ENCODE results near the gene TMEM232.

The TMEM232 gene

GRCh38 chr5:110435207-110435606 lies 291.3 kb downstream of the TMEM232 start:
- Histone ChIP-seq H3K4me2 (ENCODE audit: low read length) (no peak overlapping the region), H3K4me3 (ENCODE audit: low read depth, low read length, poor library complexity, severe bottlenecking) (no peak overlapping the region), H3K9me2 (ENCODE audit: low read depth, low read length) (no peaks in the 10 kb centered on the region), H3K27me3 (ENCODE audit: insufficient read depth, low read length) (no peaks in the 10 kb centered on the region), H3K4me1 (ENCODE audit: insufficient read depth, low read length, severe bottlenecking) (no peaks in the 10 kb centered on the region), H2AFZ (ENCODE audit: low read length) (no peak overlapping the region), H3K9ac (ENCODE audit: low read length) (no peak overlapping the region), H3F3A (ENCODE audit: insufficient read depth, low read length) (no peaks in the 10 kb centered on the region), H3K36me3 (ENCODE audit: insufficient read depth, low read length) (no peaks in the 10 kb centered on the region), H3K27ac (ENCODE audit: low read depth, low read length, poor library complexity, severe bottlenecking) (no peak overlapping the region), H3K9me3 (ENCODE audit: low read length) (no peaks in the 10 kb centered on the region), H3K79me2 (ENCODE audit: insufficient read depth, low read length) (no peaks in the 10 kb centered on the region), H4K20me1 (ENCODE audit: insufficient read depth, low read length) (no peaks in the 10 kb centered on the region)
- TF ChIP-seq EZH2 (IDR thresholded peaks at IDR 0.05; ENCODE audit: borderline replicate concordance, low read length) = no peak
- no peak for TF ChIP-seq CTCF (IDR thresholded peaks at IDR 0.05; ENCODE audit: low read length)

GRCh38 chr5:110431603-110432002 lies 294.9 kb downstream of the TMEM232 start:
- Histone ChIP-seq H3K36me3 (ENCODE audit: insufficient read depth, low read length) (no peaks in the 10 kb centered on the region), H3K79me2 (ENCODE audit: insufficient read depth, low read length) (no peaks in the 10 kb centered on the region), H3K4me2 (ENCODE audit: low read length) (no peak overlapping the region), H3K9me2 (ENCODE audit: low read depth, low read length) (no peaks in the 10 kb centered on the region), H4K20me1 (ENCODE audit: insufficient read depth, low read length) (no peaks in the 10 kb centered on the region), H3K4me3 (ENCODE audit: low read depth, low read length, poor library complexity, severe bottlenecking) (no peak overlapping the region), H3F3A (ENCODE audit: insufficient read depth, low read length) (no peaks in the 10 kb centered on the region), H2AFZ (ENCODE audit: low read length) (no peak overlapping the region), H3K4me1 (ENCODE audit: insufficient read depth, low read length, severe bottlenecking) (no peaks in the 10 kb centered on the region), H3K27ac (ENCODE audit: low read depth, low read length, poor library complexity, severe bottlenecking) (no peak overlapping the region), H3K9me3 (ENCODE audit: low read length) (no peaks in the 10 kb centered on the region), H3K27me3 (ENCODE audit: insufficient read depth, low read length) (no peaks in the 10 kb centered on the region), H3K9ac (ENCODE audit: low read length) (no peak overlapping the region)
- TF ChIP-seq CTCF (IDR thresholded peaks at IDR 0.05; ENCODE audit: low read length) (no peak), EZH2 (IDR thresholded peaks at IDR 0.05; ENCODE audit: borderline replicate concordance, low read length) (no peak)

GRCh38 chr5:110414360-110414759 lies 312.1 kb downstream of the TMEM232 start:
- H3K27ac ChIP-seq (ENCODE audit: low read depth, low read length, poor library complexity, severe bottlenecking) = no peak overlapping the region
- no peaks in the 10 kb centered on the region for H4K20me1 ChIP-seq (ENCODE audit: insufficient read depth, low read length)
- no peak overlapping the region for H2AFZ ChIP-seq (ENCODE audit: low read length)

More at GRCh38 chr5:110414360-110414759, 312.1 kb downstream of the TMEM232 start:
- Histone ChIP-seq H3K9me3 (ENCODE audit: low read length) (no peaks in the 10 kb centered on the region), H3K9ac (ENCODE audit: low read length) (no peak overlapping the region), H3K4me2 (ENCODE audit: low read length) (no peak overlapping the region), H3K27me3 (ENCODE audit: insufficient read depth, low read length) (no peaks in the 10 kb centered on the region), H3K79me2 (ENCODE audit: insufficient read depth, low read length) (no peaks in the 10 kb centered on the region), H3F3A (ENCODE audit: insufficient read depth, low read length) (no peaks in the 10 kb centered on the region), H3K4me1 (ENCODE audit: insufficient read depth, low read length, severe bottlenecking) (peaks cover 3% of the 10 kb centered on the region), H3K9me2 (ENCODE audit: low read depth, low read length) (no peaks in the 10 kb centered on the region), H3K4me3 (ENCODE audit: low read depth, low read length, poor library complexity, severe bottlenecking) (no peak overlapping the region), H3K36me3 (ENCODE audit: insufficient read depth, low read length) (no peaks in the 10 kb centered on the region)
- TF ChIP-seq CTCF (IDR thresholded peaks at IDR 0.05; ENCODE audit: low read length) (peak; percentile 69), EZH2 (IDR thresholded peaks at IDR 0.05; ENCODE audit: borderline replicate concordance, low read length) (no peak)

Data from OCI-LY1 (cell line).